GM20431 (cell line): ENCODE measurements around the gene ZBTB7C.

ENCODE experiments used
- in situ Hi-C: fragments of 300-500 bp; cut with MseI, MboI; formaldehyde crosslinking; loops from one replicate; pipeline ENCODE4 v1.15.0; 2020; ENCODE audit warnings: low sequenced_read_pairs; ENCODE audit not compliant: unreplicated experiment

Gene ZBTB7C

GRCh38 chr18:48203288-48203945, 205.8 kb downstream of the ZBTB7C start:
- in situ Hi-C loops, result no loop called here

GRCh38 chr18:48202350-48203260, 206.6 kb downstream of the ZBTB7C start:
- in situ Hi-C loops, result no loop called here

GRCh38 chr18:48202006-48202348, 207.2 kb downstream of the ZBTB7C start:
- in situ Hi-C loops, result no loop called here

- in situ Hi-C loops, result no loop called here
Observed at GRCh38 chr18:48201337-48202005, 207.7 kb downstream of the ZBTB7C start.

GRCh38 chr18:48200631-48201336, 208.4 kb downstream of the ZBTB7C start:
- in situ Hi-C loops, result no loop called here

GRCh38 chr18:48199399-48199798, 209.8 kb downstream of the ZBTB7C start:
- in situ Hi-C loops, result no loop called here

GRCh38 chr18:48197819-48198218, 211.4 kb downstream of the ZBTB7C start:
- in situ Hi-C loops, result no loop called here

GRCh38 chr18:48195787-48196186, 213.4 kb downstream of the ZBTB7C start:
- in situ Hi-C loops, result no loop called here

GRCh38 chr18:48194591-48195181, 214.5 kb downstream of the ZBTB7C start:
- in situ Hi-C loops, result no loop called here

GRCh38 chr18:48193521-48194492, 215.4 kb downstream of the ZBTB7C start:
- in situ Hi-C loops, result no loop called here

- in situ Hi-C loops, result no loop called here
Observed at GRCh38 chr18:48192542-48192941, 216.6 kb downstream of the ZBTB7C start.

GRCh38 chr18:48191494-48191893, 217.7 kb downstream of the ZBTB7C start:
- in situ Hi-C loops, result no loop called here

- in situ Hi-C loops, result no loop called here
Observed at GRCh38 chr18:48190994-48191393, 218.2 kb downstream of the ZBTB7C start.

GRCh38 chr18:48188609-48189008, 220.6 kb downstream of the ZBTB7C start:
- in situ Hi-C loops, result no loop called here

GRCh38 chr18:48186861-48187260, 222.3 kb downstream of the ZBTB7C start:
- in situ Hi-C loops, result no loop called here

- in situ Hi-C loops, result no loop called here
Observed at GRCh38 chr18:48186131-48186766, 222.9 kb downstream of the ZBTB7C start.

- in situ Hi-C loops, result no loop called here
Observed at GRCh38 chr18:48184118-48184517, 225.1 kb downstream of the ZBTB7C start.

- in situ Hi-C loops, result no loop called here
Observed at GRCh38 chr18:48183613-48184012, 225.6 kb downstream of the ZBTB7C start.
